ENCODE results near the gene EPHB1.
"Not testable (repeated sequence)": the region's sequence is repeated elsewhere in the genome, so short reads cannot be mapped to it uniquely, and the experiment has no call there.

Gene EPHB1

DNA sequence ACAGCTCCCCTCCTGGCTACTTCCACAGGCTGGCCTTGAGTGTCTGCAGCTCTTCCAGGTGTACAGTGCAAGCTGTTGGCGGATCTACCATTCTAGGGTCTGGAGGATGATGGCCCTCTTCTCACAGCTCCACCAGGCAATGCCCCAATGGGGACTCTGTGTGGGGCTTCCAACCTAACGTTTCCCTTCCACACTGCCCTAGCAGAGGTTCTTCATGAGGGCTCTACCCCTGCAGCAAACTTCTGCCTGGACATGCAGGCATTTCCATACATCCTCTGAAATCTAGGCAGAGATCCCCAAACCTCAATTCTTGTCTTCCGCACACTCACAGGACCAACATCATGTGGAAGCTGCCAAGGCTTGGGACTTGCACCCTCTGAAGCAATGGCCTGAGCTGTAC lies 438.4 kb downstream of the EPHB1 start:
- not testable (repeated sequence) for DNase-seq (ENCODE audit: low read depth in 1 of 2, low spot score in 1 of 2)

DNA sequence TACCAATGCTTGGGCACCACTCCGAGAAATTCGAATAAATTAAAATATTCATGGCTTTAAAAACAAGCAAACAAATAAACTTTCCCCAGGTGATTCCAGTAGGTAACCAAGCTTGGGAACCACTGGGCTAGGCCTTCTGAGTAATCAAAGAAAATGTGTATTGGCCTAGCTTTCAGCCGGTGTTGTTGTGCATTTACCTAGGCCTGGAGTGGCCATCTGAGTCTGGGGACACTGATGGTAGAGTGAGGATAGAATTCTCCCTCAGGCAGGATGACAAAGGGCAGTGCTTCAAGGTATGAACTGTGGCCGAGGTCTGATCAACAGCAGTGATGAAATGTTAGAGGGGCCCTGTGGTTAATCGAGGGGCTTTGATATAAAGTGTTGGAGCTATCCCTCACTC lies 440.5 kb downstream of the EPHB1 start:
- DNase-seq (ENCODE audit: low read depth in 1 of 2, low spot score in 1 of 2), result no peak

DNA sequence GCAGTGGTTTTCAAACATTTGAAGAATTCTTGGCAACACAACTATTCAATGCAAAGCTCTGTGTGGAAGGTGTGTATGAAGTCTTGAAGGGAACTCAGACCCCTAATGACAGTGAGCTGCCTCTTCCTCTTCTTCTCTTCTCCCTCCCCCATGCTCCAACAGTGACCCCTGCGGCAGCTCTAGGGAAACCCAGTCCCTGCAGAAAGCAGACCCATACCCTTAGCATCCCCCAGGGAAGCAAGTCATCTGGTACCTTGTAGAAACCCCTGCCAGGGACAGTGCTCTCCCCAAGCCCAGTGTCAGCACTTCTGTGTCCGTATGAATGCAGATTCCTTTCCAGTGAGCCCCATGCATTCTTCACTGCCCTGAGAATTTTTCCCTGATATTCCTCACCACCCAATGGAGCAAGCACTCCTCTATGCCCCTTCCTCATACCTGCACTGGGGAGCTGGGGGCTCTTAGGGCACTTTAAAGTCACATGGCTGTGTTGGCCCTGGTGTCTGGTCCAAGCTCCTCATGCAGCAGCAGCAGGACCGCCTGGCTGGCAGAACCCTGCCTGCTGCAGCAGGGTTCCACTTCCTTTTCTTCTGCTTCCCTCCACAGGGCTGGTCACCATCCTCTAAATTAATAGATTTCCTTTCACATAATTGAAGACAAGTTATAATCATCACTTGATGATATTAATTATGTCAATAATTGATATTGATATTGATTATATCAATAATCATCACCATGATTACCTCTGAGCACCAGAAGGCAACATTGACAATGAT lies 442.5 kb downstream of the EPHB1 start:
- DNase-seq (ENCODE audit: low read depth in 1 of 2, low spot score in 1 of 2), result no peak

GRCh38 chr3:135238236-135238830 lies 443.3 kb downstream of the EPHB1 start:
- DNase-seq (ENCODE audit: low read depth in 1 of 2, low spot score in 1 of 2), result no peak

DNA sequence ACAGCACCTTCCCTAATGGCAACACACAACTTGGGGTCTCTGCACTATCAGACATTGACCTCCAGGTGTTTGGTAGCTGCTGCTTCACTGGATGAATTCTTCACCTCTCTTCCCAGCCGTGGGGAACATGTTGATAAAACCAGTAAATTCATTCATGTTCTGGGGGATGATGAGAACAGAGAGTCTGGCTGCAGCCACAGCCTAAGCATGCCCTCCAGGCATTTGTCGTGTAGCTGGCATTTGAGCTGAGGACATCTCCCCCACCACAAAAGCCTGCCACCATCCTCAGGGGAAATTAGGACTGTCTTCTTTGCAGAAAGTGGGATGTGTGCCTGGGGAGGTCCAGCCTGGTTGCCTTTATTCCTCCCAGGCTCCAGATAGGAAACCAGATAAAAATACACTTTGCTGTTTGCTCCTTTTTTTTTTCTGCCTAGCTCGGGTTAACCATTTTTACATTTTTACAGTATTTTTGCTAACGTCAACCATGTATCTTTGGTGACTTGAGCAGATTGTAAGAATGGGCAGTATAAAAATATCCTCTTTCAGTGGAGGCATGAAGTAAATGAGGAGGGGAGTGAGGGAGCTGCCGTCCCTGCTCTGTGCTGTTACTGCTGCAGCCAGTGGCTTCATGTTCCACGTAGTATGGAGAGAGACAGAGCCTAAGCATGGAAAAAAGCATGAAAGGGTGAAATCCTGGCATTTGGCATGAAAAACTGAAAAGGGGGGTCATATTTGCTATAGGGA lies 444.0 kb downstream of the EPHB1 start:
- no peak for DNase-seq (ENCODE audit: low read depth in 1 of 2, low spot score in 1 of 2)

DNA sequence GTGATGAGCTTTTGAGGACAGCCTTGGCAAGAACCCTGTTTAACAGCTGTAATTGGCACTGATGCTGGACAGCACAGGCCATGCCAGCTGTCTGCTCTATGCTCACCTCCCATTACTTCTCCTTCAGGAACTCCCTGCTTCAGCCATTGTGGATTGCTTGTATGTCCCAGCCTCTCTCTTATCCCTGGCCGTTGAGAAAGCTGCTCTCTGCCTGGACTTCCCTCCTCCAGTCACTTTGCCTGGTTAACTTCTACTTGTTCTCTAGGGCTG lies 444.5 kb downstream of the EPHB1 start:
- DNase-seq (ENCODE audit: low read depth in 1 of 2, low spot score in 1 of 2), result no peak

DNA sequence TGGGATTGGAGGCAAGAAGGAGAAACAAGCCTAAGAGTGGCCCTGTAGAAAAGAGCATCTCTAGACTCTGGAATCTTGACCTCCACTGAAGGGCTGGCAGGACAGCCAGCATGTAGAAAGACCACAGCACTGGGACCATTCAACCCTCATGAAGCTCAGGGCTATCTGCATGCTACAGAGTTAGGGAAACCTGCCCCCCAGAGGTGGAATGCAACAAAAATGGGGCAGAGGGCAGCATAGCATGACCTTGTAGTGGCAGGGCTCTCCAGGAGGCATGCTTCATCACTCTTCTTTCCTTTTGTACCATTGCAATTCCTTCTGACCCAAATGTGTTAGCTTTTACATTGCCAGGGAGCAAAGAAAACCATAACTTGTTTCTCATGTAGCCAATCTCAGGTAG lies 445.4 kb downstream of the EPHB1 start:
- no peak for DNase-seq (ENCODE audit: low read depth in 1 of 2, low spot score in 1 of 2)

DNA sequence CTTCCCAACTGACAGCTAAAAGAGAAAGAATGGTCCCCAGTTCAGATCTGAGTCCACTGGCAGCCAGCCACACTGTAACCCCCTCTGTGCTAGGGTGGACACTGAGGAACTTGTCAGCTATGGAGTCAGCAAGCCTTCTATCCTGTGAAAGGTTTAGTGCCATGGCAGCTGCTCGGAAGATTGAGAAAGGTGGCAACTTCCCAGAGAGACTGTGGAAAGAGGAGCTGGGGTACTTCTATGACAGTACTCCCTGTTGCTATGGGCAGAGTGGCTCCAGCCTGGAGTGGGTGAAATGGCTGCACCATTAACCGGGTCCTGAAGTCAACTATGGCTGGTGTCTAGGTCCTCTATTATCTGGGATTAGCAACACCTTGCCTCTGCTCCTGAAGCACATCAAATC lies 447.2 kb downstream of the EPHB1 start:
- DNase-seq (ENCODE audit: low read depth in 1 of 2, low spot score in 1 of 2), result no peak

GRCh38 chr3:135243616-135244015 lies 448.6 kb downstream of the EPHB1 start:
- no peak for DNase-seq (ENCODE audit: low read depth in 1 of 2, low spot score in 1 of 2)

DNA sequence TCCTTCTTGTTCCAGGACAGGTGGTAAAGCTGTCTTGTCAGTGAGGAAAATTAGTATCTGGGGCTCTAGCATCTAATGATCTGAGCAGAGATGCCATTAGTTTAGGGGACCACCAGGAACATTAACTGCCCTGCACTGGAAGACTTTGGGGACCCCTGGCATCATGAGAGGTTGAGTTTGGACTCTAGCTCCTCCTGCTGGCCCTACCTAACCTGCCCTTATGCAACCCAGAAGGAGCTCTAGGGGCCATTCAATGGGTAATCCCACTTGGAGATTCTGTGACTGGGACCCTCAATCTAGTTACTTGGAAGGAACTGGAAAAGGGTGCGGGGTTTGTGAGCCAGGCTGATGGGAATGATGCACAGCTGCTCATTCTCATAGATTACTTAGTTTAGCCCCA lies 451.0 kb downstream of the EPHB1 start:
- no peak for DNase-seq (ENCODE audit: low read depth in 1 of 2, low spot score in 1 of 2)

GRCh38 chr3:135248213-135248612 lies 453.2 kb downstream of the EPHB1 start:
- DNase-seq (ENCODE audit: low read depth in 1 of 2, low spot score in 1 of 2), result no peak

DNA sequence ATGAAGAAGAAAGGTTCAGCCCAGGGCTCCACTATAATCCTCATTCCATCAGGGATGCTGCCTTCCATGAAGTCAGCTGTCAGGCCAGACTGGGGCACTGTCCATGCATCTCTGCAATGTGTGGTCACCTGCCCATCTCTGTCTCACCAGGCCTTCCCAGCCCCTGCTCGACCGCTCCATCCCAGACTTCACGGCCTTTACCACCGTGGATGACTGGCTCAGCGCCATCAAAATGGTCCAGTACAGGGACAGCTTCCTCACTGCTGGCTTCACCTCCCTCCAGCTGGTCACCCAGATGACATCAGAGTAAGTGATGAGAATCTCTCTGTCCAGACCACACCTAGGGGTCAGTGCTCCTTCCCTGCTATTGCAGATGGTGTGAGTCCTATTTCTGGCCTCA lies 454.1 kb downstream of the EPHB1 start:
- no peak for DNase-seq (ENCODE audit: low read depth in 1 of 2, low spot score in 1 of 2)

GRCh38 chr3:135258916-135259315 lies 463.9 kb downstream of the EPHB1 start:
- DNase-seq (ENCODE audit: low read depth in 1 of 2, low spot score in 1 of 2), result no peak

GRCh38 chr3:135260025-135260424 lies 465.0 kb downstream of the EPHB1 start:
- DNase-seq (ENCODE audit: low read depth in 1 of 2, low spot score in 1 of 2), result no peak

- DNase-seq (ENCODE audit: low read depth in 1 of 2, low spot score in 1 of 2), result no peak
These were observed 466.2 kb downstream of the EPHB1 start for GRCh38 chr3:135261214-135261775.

DNA sequence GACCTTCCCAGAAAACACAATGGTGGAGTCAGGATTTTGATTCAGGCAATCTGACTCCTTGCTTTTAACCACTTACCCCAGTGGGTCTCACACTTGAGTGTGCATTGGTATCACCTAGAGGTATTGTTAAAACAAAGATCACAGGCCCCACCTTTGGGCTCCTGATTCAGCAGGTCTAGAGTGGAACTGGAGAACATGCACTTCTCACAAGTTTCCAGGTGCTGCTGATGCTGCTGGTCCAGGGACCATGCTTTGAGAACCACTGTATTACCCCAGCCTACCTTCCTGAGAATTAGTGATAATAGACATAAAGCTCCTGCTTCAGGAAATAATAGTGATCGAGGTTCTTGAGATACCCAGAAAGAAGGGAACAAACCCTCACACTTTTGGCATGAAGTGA lies 466.9 kb downstream of the EPHB1 start:
- no peak for DNase-seq (ENCODE audit: low read depth in 1 of 2, low spot score in 1 of 2)

DNA sequence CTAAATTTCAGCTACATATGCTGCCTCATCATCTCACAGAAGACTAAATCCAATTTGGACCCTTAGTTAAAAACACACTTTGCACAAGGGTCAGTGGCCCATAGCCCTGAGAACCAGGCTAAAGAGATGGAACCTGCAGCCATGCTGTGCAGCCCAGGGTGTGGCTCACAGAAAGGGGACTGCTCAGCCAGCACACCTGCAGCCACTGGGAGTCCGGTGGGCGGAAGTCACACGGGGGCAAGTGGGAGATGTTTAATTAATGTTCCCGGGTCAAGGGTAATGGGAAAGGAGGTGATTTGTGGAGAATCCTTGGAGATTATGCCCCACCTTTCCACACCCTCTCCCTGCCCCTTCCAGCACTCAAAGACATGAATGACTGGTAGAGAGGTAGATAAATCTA lies 467.4 kb downstream of the EPHB1 start:
- DNase-seq (ENCODE audit: low read depth in 1 of 2, low spot score in 1 of 2), result no peak

DNA sequence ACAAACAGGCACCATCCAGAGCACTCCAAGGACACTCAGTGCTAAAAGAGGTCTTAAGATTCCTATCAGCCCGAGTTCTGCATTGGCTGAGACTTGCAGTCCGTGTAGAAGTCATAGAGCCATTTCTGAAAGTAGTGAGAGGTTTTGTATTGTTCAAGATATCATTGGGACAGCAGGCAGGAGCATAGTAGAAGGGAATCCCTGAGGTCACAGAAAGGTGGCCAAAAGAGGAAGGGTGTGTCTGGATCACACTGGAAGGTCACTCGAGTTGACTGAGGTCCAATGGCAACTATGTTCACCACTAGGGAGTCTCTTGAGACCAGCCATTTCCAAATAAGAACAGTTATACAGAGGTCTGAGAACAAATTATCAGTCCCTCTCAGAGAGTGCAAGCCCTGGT lies 468.3 kb downstream of the EPHB1 start:
- DNase-seq (ENCODE audit: low read depth in 1 of 2, low spot score in 1 of 2), result no peak

DNA sequence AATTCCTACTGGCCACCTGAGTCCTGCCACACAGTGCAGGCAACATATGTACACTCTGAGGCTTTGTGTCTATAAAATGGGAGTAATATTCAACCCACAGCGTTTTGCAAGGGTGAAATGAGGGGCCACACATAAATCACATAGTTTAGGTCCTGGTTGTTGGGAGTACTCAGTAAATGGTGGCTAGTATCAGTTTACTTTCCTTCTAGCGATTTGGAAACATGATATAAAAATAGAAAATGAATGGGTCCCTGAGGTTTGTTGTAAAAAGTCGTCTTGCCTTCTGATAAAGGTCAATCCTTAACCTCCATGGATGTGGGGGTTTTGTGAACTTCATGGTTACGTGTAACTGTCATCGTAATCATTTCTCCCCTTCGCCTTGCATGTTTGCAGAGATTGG lies 472.4 kb downstream of the EPHB1 start:
- DNase-seq (ENCODE audit: low read depth in 1 of 2, low spot score in 1 of 2), result no peak

DNA sequence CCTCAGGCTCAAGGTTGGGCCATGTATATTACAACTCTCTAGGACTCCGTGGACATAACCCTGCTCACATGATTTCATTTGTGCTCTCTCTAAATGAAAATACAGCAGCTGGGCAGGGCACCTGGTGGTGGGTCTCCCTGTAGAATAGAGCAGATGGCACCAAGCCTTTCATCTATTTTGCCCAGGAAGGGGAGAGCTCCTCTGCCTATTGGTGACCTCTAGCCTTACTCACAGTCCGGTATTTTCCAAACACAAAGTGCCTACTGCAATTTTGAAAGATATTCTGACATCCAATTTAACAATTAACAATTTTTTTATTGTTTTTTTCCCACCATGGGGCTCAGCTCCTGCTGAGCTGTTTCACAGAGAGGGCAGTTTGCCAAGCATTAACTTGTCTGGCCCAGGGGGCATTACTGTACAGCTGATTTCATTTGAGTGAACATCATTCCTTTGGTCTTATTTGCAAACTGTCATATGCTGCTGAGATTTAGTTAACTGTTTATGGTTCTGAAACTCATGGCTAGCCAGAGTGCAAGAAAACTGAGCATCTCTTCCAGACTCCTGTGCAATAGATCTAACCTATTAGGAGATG lies 474.0 kb downstream of the EPHB1 start:
- no peak for DNase-seq (ENCODE audit: low read depth in 1 of 2, low spot score in 1 of 2)

- no peak for DNase-seq (ENCODE audit: low read depth in 1 of 2, low spot score in 1 of 2)
These were observed 476.3 kb downstream of the EPHB1 start for GRCh38 chr3:135271177-135272025.
